T-helper 1 cell treated with Interleukin-12 subunit alpha and Interleukin-12 subunit beta and Interleukin-4 antibody, amounts not matched to agents 30 μg/mL and 1 μg/mL, for 36 hours (primary cell): ENCODE data around the gene GALNT18.

ENCODE experiments used
- H3K27ac Mint-ChIP-seq: one replicate; pipeline ENCODE4 v1.8.0; 2021; ENCODE audit warnings: mild to moderate bottlenecking, mixed read lengths
- H3K27me3 Mint-ChIP-seq: one replicate; pipeline ENCODE4 v1.8.0; 2021; ENCODE audit warnings: low read depth, mixed read lengths
- H3K36me3 Mint-ChIP-seq: one replicate; pipeline ENCODE4 v1.8.0; 2021; ENCODE audit warnings: low read depth, mixed read lengths
- H3K4me1 Mint-ChIP-seq: one replicate; pipeline ENCODE4 v1.8.0; 2021; ENCODE audit warnings: low read depth, mixed read lengths
- H3K4me3 Mint-ChIP-seq: one replicate; pipeline ENCODE4 v1.8.0; 2021; ENCODE audit warnings: mild to moderate bottlenecking, moderate library complexity, mixed read lengths
- H3K9me3 Mint-ChIP-seq: one replicate; pipeline ENCODE4 v1.8.0; 2021; ENCODE audit warnings: mixed read lengths

Gene GALNT18

DNA sequence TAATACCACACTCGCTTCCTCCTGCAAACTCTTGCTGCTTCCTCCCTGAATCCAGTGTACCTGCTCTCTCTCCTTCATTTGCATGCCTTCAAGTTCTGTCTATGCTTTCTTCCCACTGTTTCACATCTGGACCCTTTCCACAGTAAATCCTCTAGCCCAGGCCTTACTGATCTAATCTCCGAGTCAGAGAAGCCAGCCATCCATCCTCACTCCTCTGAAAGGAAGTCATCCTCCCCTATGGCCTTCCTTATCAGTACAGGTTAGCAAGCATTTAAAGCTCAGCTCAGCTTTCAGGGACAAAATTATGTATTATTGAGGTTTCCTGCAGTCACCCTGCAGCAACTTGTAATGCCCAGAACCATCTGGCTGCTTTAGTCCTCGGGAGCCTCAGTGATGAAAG is 116.1 kb downstream of the GALNT18 start:
- no peaks in the 10 kb centered on the region for H3K9me3 Mint-ChIP-seq
- H3K4me3 Mint-ChIP-seq: no peak overlapping the region
- H3K27me3 Mint-ChIP-seq: no peaks in the 10 kb centered on the region
- H3K4me1 Mint-ChIP-seq: no peaks in the 10 kb centered on the region
- H3K27ac Mint-ChIP-seq: no peak overlapping the region
- no peaks in the 10 kb centered on the region for H3K36me3 Mint-ChIP-seq

GRCh38 chr11:11505190-11505589 is 116.6 kb downstream of the GALNT18 start:
- Mint-ChIP-seq H3K27me3 (no peaks in the 10 kb centered on the region), H3K36me3 (no peaks in the 10 kb centered on the region), H3K4me3 (no peak overlapping the region), H3K9me3 (no peaks in the 10 kb centered on the region), H3K4me1 (no peaks in the 10 kb centered on the region), H3K27ac (no peak overlapping the region)

DNA sequence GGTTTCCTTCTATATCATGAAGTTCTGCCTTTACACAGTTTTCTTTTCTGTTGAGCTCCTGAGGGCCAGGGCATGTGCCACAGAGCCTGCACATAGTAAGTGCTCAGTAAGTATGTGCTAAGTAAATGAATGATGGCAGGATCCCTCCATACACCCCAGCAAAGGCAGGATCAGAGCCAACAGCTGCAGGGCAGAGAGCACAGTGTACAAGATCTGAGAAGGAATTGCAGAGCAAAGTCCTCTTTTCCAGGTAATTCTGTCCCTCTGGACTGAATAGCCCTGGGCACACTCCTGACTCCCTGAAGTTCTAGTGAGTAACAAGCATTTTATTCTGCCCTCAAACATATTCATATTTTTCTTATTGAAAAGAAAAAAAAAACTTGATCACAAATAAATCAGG is 117.7 kb downstream of the GALNT18 start:
- Mint-ChIP-seq H3K27ac (no peak overlapping the region), H3K36me3 (no peaks in the 10 kb centered on the region), H3K4me3 (no peak overlapping the region), H3K27me3 (no peaks in the 10 kb centered on the region), H3K4me1 (no peaks in the 10 kb centered on the region), H3K9me3 (no peaks in the 10 kb centered on the region)

GRCh38 chr11:11502263-11502861 is 119.4 kb downstream of the GALNT18 start:
- Mint-ChIP-seq H3K27ac (no peak overlapping the region), H3K9me3 (no peaks in the 10 kb centered on the region), H3K4me3 (no peak overlapping the region), H3K27me3 (no peaks in the 10 kb centered on the region), H3K36me3 (no peaks in the 10 kb centered on the region), H3K4me1 (no peaks in the 10 kb centered on the region)

GRCh38 chr11:11501546-11502262 is 120.1 kb downstream of the GALNT18 start:
- Mint-ChIP-seq H3K36me3 (no peaks in the 10 kb centered on the region), H3K4me1 (no peaks in the 10 kb centered on the region), H3K9me3 (no peaks in the 10 kb centered on the region), H3K4me3 (no peak overlapping the region), H3K27me3 (no peaks in the 10 kb centered on the region), H3K27ac (no peak overlapping the region)

GRCh38 chr11:11500744-11501487 is 120.9 kb downstream of the GALNT18 start:
- H3K4me1 Mint-ChIP-seq: no peaks in the 10 kb centered on the region
- no peaks in the 10 kb centered on the region for H3K27me3 Mint-ChIP-seq
- H3K4me3 Mint-ChIP-seq: no peak overlapping the region
- no peaks in the 10 kb centered on the region for H3K9me3 Mint-ChIP-seq
- no peaks in the 10 kb centered on the region for H3K36me3 Mint-ChIP-seq
- H3K27ac Mint-ChIP-seq: no peak overlapping the region

DNA sequence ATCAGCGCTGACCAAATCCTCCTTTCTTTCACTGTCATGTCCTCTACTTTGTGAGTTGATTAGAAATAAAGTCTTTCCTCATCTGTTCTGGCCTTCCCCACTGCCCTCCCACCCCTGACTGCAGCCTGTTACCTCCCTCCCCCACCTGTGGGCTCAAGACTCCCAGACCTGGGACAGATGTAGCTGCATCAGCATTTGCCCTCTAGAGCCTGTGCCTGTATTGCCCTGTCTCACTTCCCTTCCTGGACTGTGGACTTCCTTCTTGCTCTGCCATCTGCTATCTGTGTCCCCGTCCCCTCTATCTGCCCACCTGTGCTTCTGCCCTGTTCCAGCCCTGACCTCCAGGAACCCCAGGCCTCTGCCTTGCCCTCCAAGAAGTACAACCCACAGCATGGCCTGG is 122.5 kb downstream of the GALNT18 start:
- no peaks in the 10 kb centered on the region for H3K9me3 Mint-ChIP-seq
- H3K27me3 Mint-ChIP-seq: no peaks in the 10 kb centered on the region
- H3K4me1 Mint-ChIP-seq: no peaks in the 10 kb centered on the region
- no peaks in the 10 kb centered on the region for H3K36me3 Mint-ChIP-seq
- no peak overlapping the region for H3K4me3 Mint-ChIP-seq
- no peak overlapping the region for H3K27ac Mint-ChIP-seq

GRCh38 chr11:11498195-11498594 is 123.6 kb downstream of the GALNT18 start:
- H3K27ac Mint-ChIP-seq: no peak overlapping the region
- no peak overlapping the region for H3K4me3 Mint-ChIP-seq
- no peaks in the 10 kb centered on the region for H3K27me3 Mint-ChIP-seq
- no peaks in the 10 kb centered on the region for H3K36me3 Mint-ChIP-seq
- H3K9me3 Mint-ChIP-seq: no peaks in the 10 kb centered on the region
- H3K4me1 Mint-ChIP-seq: no peaks in the 10 kb centered on the region

DNA sequence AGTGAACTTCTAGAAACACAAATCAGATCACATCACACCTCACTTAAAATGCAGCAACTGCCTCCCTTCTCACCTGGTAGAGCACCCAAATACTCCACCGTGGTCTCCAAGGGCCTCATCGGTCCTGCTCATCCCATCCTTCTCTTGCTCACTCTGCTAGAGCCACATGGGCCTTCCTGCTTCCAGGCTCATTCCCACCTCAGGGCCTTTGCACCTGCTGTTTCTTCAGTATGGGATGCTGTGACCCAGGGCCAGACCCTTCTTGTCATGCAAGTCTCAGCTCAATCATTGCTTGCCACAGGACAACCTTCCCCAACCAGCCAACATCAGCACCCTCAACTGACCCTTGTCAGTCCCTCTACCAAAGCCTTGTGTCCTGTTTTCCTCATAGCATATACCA is 124.9 kb downstream of the GALNT18 start:
- H3K27me3 Mint-ChIP-seq: no peaks in the 10 kb centered on the region
- H3K27ac Mint-ChIP-seq: no peak overlapping the region
- H3K36me3 Mint-ChIP-seq: no peaks in the 10 kb centered on the region
- no peak overlapping the region for H3K4me3 Mint-ChIP-seq
- H3K9me3 Mint-ChIP-seq: no peaks in the 10 kb centered on the region
- no peaks in the 10 kb centered on the region for H3K4me1 Mint-ChIP-seq

- H3K4me3 Mint-ChIP-seq: no peak overlapping the region
- H3K27me3 Mint-ChIP-seq: no peaks in the 10 kb centered on the region
- no peaks in the 10 kb centered on the region for H3K36me3 Mint-ChIP-seq
- no peak overlapping the region for H3K27ac Mint-ChIP-seq
- no peaks in the 10 kb centered on the region for H3K9me3 Mint-ChIP-seq
- H3K4me1 Mint-ChIP-seq: no peaks in the 10 kb centered on the region
Measured at GRCh38 chr11:11494348-11494747, 127.5 kb downstream of the GALNT18 start.

DNA sequence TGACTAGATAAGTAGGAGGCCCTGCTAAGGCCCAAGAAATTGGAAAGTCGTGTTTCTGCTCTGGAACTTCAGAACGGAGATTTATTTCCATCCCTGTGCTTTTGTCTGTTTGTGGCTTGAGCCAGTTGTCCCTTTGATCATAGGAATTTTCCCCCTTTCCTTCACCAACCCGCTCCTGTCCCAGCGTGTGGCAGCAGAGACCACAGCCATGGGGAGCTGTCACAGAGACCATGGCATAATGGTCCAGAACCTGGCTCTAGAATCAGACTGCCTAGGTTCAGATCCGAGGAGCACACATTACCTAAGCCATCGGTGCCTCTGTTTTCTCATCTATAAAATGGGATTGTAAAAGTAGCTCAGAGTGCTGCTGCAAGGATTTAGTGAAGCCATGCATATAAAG is 128.1 kb downstream of the GALNT18 start:
- no peak overlapping the region for H3K27ac Mint-ChIP-seq
- no peaks in the 10 kb centered on the region for H3K36me3 Mint-ChIP-seq
- H3K4me1 Mint-ChIP-seq: no peaks in the 10 kb centered on the region
- H3K9me3 Mint-ChIP-seq: no peaks in the 10 kb centered on the region
- H3K4me3 Mint-ChIP-seq: no peak overlapping the region
- H3K27me3 Mint-ChIP-seq: no peaks in the 10 kb centered on the region

DNA sequence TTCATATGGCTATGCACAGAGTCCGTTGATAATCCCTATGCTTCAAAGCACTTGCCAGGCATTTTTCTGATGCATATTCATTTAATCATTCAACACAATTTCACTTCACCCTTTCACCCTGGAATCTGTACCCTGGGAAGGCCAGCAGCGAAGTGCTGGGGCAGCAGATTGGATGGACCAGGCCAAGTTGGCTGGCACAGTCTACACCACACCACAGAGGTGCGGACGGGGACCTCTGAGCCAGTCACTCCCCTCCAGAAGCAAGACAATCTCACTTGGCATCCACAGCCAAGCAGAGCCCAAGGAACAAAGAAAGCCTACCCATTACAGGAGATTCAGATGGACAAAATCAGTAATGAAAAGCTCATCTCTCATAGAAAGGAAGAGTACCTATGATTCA is 130.2 kb downstream of the GALNT18 start:
- Mint-ChIP-seq H3K36me3 (no peaks in the 10 kb centered on the region), H3K4me3 (no peak overlapping the region), H3K27ac (no peak overlapping the region), H3K4me1 (no peaks in the 10 kb centered on the region), H3K9me3 (no peaks in the 10 kb centered on the region), H3K27me3 (no peaks in the 10 kb centered on the region)

DNA sequence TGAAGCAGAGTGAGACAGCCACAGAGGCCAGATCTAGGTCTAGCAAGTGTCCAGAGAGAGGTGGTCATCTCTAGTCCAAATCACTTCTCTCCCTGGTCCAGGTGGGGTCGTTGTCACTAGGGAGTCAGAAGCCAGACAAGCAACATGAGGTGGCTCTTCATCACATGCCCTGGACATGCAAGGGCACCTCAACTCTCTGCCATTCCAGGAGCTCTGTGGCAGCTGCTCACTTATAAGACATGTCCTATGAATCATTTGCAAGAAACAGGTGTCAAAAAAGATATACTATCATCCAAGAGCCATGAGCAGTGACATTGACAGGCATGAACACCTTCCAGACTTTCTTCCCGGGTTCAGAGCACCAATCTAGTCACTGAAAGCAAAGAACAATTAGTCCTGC is 130.8 kb downstream of the GALNT18 start:
- no peak overlapping the region for H3K4me3 Mint-ChIP-seq
- H3K27me3 Mint-ChIP-seq: no peaks in the 10 kb centered on the region
- no peak overlapping the region for H3K27ac Mint-ChIP-seq
- H3K36me3 Mint-ChIP-seq: no peaks in the 10 kb centered on the region
- no peaks in the 10 kb centered on the region for H3K4me1 Mint-ChIP-seq
- H3K9me3 Mint-ChIP-seq: no peaks in the 10 kb centered on the region

DNA sequence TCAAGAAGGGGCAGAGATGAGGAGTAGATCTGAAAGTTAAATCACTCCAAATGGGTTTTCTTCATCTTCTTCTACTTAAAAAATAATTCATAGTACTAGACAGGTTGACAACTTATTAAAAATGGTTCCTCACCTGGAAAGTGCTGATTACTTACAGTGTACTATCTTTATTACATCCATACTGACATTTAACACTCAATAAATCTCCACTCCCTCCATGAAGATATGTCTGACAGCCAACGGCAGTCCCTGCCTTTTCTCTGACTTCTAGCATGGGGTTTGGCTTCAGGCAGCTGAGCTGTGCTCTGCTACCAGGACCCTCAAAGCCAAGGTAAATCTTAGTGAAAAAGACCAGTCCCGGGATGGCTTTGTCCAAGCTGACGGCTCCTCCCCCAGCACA is 135.4 kb downstream of the GALNT18 start:
- H3K27me3 Mint-ChIP-seq: no peaks in the 10 kb centered on the region
- H3K4me3 Mint-ChIP-seq: no peak overlapping the region
- H3K4me1 Mint-ChIP-seq: no peaks in the 10 kb centered on the region
- no peak overlapping the region for H3K27ac Mint-ChIP-seq
- no peaks in the 10 kb centered on the region for H3K36me3 Mint-ChIP-seq
- H3K9me3 Mint-ChIP-seq: no peaks in the 10 kb centered on the region

DNA sequence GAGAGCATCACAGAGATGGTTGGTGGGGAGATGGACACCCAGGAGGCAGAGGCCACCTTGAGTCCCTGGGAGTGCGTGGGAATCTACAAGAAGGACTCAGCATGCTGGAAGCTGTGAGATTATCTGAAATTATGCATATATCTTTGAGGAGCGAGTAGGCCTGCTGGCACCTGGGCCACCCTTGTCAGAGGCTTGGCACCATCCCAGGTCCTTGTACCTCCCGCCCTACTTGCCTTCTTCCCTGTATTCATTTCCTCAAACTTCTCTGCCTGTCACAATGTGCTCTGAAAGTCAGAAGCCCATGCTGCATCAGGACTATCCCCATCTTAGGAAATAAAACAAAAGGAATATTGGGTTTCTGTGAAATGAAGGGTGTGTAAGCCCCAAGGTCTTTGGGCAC is 135.8 kb downstream of the GALNT18 start:
- Mint-ChIP-seq H3K27me3 (no peaks in the 10 kb centered on the region), H3K4me1 (no peaks in the 10 kb centered on the region), H3K4me3 (no peak overlapping the region), H3K27ac (no peak overlapping the region), H3K9me3 (no peaks in the 10 kb centered on the region), H3K36me3 (no peaks in the 10 kb centered on the region)
